DND-41 (cell line): Measurements from ENCODE around the gene TMEM242.

ENCODE experiments used
- ATAC-seq: fragments of 200-7000 bp; cut with Tn5 transposase; 3 replicates; pipeline ENCODE4 v1.9.1; 2021; ENCODE audit warnings: low read depth; ENCODE audit not compliant: insufficient read depth
- DNase-seq: peaks from one replicate; pipeline ENCODE4 v3.0.0-alpha.2; 2020
- H2AFZ ChIP-seq: 2 replicates; pipeline ENCODE4 v1.6.0; 2012; ENCODE audit warnings: low read depth, low read length
- H3K27ac ChIP-seq: 2 replicates; pipeline ENCODE4 v1.5.1; 2012; ENCODE audit warnings: low read length, inconsistent platforms
- H3K27me3 ChIP-seq: fragments of 200-600 bp; sonication (generic); 2 replicates; pipeline ENCODE4 v1.6.0; 2012; ENCODE audit warnings: low read length, mild to moderate bottlenecking, inconsistent platforms; ENCODE audit not compliant: insufficient read depth, poor library complexity
- H3K36me3 ChIP-seq: 2 replicates; pipeline ENCODE4 v1.5.1; 2012; ENCODE audit warnings: low read length, inconsistent platforms; ENCODE audit not compliant: insufficient read depth
- H3K4me1 ChIP-seq: 2 replicates; pipeline ENCODE4 v1.5.1; 2012; ENCODE audit warnings: mild to moderate bottlenecking, low read length; ENCODE audit not compliant: insufficient read depth
- H3K4me2 ChIP-seq: 2 replicates; pipeline ENCODE4 v1.6.0; 2012; ENCODE audit warnings: mild to moderate bottlenecking, moderate library complexity, low read length, inconsistent platforms; ENCODE audit not compliant: insufficient read depth
- H3K4me3 ChIP-seq, 2 experiments: fragments of 200-600 bp in 1 of 2; shearing (Covaris generic) in 1 of 2; 2 replicates each; pipeline ENCODE4 v1.5.1; 2012 to 2016; ENCODE audit warnings: inconsistent platforms in 2 of 2, low read length in 2 of 2, mild to moderate bottlenecking in 2 of 2, low read depth in 1 of 2, moderate library complexity in 1 of 2
- H3K79me2 ChIP-seq: 2 replicates; pipeline ENCODE4 v1.6.0; 2012; ENCODE audit warnings: low read length, inconsistent platforms; ENCODE audit not compliant: insufficient read depth
- H3K9ac ChIP-seq: 2 replicates; pipeline ENCODE4 v1.6.0; 2012; ENCODE audit warnings: low read depth, mild to moderate bottlenecking, inconsistent platforms, low read length, moderate library complexity
- H3K9me3 ChIP-seq: 2 replicates; pipeline ENCODE4 v1.5.1; 2012; ENCODE audit warnings: low read length, moderate library complexity, mild to moderate bottlenecking, inconsistent platforms; ENCODE audit not compliant: insufficient read depth, severe bottlenecking
- H4K20me1 ChIP-seq: 2 replicates; pipeline ENCODE4 v1.6.0; 2012; ENCODE audit warnings: low read length; ENCODE audit not compliant: insufficient read depth
- EZH2 ChIP-seq: IDR thresholded peaks from 3 replicates; pipeline ENCODE4 v1.6.1; 2012; ENCODE audit warnings: borderline replicate concordance, low read depth, mild to moderate bottlenecking, moderate library complexity, low read length, inconsistent platforms; ENCODE audit not compliant: severe bottlenecking
- TF ChIP-seq, protein P1 (sequence below): IDR thresholded peaks from 2 replicates; pipeline ENCODE4 v1.5.1; 2012; ENCODE audit warnings: borderline replicate concordance, low read length, moderate library complexity, mild to moderate bottlenecking; ENCODE audit not compliant: poor library complexity, severe bottlenecking; ENCODE audit errors: extremely low read depth

TMEM242 gene

GRCh38 chr6:157283900-157284737, 39.2 kb downstream of the TMEM242 start:
- no peak overlapping the region for H3K4me3 ChIP-seq
- no peaks in the 10 kb centered on the region; the same call in none of the 2 replicates for H4K20me1 ChIP-seq
- no peaks in the 10 kb centered on the region for H3K9me3 ChIP-seq
- no peak overlapping the region for H3K4me2 ChIP-seq
- DNase-seq (no peak), ATAC-seq (no peak)
- no peak overlapping the region for H3K27ac ChIP-seq
- H2AFZ ChIP-seq, result no peak overlapping the region
- H3K4me1 ChIP-seq, result no peaks in the 10 kb centered on the region
- no peaks in the 10 kb centered on the region for H3K27me3 ChIP-seq
- TF ChIP-seq EZH2, result no peak
- TF ChIP-seq, protein P1, sequence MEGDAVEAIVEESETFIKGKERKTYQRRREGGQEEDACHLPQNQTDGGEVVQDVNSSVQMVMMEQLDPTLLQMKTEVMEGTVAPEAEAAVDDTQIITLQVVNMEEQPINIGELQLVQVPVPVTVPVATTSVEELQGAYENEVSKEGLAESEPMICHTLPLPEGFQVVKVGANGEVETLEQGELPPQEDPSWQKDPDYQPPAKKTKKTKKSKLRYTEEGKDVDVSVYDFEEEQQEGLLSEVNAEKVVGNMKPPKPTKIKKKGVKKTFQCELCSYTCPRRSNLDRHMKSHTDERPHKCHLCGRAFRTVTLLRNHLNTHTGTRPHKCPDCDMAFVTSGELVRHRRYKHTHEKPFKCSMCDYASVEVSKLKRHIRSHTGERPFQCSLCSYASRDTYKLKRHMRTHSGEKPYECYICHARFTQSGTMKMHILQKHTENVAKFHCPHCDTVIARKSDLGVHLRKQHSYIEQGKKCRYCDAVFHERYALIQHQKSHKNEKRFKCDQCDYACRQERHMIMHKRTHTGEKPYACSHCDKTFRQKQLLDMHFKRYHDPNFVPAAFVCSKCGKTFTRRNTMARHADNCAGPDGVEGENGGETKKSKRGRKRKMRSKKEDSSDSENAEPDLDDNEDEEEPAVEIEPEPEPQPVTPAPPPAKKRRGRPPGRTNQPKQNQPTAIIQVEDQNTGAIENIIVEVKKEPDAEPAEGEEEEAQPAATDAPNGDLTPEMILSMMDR, result no peak
- H3K9ac ChIP-seq, result no peak overlapping the region
- H3K36me3 ChIP-seq, result no peaks in the 10 kb centered on the region
- H3K79me2 ChIP-seq, result no peaks in the 10 kb centered on the region

GRCh38 chr6:157283330-157283898, 39.9 kb downstream of the TMEM242 start:
- Histone ChIP-seq H3K4me2 (no peak overlapping the region), H3K27ac (no peak overlapping the region), H3K27me3 (no peaks in the 10 kb centered on the region), H3K4me1 (no peaks in the 10 kb centered on the region), H3K9me3 (no peaks in the 10 kb centered on the region), H3K79me2 (no peaks in the 10 kb centered on the region), H3K36me3 (no peaks in the 10 kb centered on the region), H4K20me1 (no peaks in the 10 kb centered on the region; the same call in 1 of the 2 replicates), H3K9ac (no peak overlapping the region), H3K4me3 (no peak overlapping the region), H2AFZ (no peak overlapping the region)
- DNase-seq, result no peak
- no peak for ATAC-seq
- no peak for TF ChIP-seq EZH2
- TF ChIP-seq, protein P1, result no peak

DNA sequence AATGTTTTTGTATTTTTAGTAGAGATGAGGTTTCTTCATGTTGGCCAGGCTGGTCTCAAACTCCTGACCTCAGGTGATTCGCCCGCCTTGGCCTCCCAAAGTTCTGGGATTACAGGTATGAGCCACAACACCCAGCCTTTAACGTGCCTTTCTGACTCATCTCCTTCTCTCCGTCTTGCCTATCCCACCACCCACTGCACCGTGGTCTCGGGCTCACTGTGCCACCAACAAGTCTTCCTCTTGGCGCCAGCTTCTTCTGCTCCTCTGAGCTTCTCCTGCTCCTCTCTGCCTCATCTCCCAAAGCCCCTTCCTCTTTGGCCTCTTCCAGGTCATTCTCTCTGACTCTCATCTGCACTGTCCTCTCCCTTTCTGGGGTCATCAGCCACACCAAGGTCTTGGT, 41.0 kb downstream of the TMEM242 start:
- Histone ChIP-seq H3K9ac (no peak overlapping the region), H3K4me2 (no peak overlapping the region), H3K36me3 (no peaks in the 10 kb centered on the region), H3K4me3 (no peak overlapping the region), H2AFZ (no peak overlapping the region), H3K27me3 (no peaks in the 10 kb centered on the region), H3K27ac (no peak overlapping the region), H3K4me1 (no peaks in the 10 kb centered on the region), H3K79me2 (no peaks in the 10 kb centered on the region), H3K9me3 (no peaks in the 10 kb centered on the region), H4K20me1 (no peaks in the 10 kb centered on the region; the same call in 1 of the 2 replicates)
- DNase-seq, result no peak
- TF ChIP-seq, protein P1, result no peak
- ATAC-seq, result no peak
